HepG2 (cell line): ENCODE results near the gene SSPN. TPM values are rescaled to one million over a fixed set of nuclear protein-coding genes. Genes with fewer than 3 reads are reported as not detected.

Experiments
- ATAC-seq: fragments of 200-7000 bp; cut with Tn5 transposase; 3 replicates; pipeline ENCODE4 v1.9.1; 2020; ENCODE audit warnings: mild to moderate bottlenecking, moderate library complexity
- BruUV-seq: library from RNA; stranded (reverse); fragments of 400-500 nt; replicated peaks from 2 replicates; lab custom pipeline; 2021; lab: Mats Ljungman, UMichigan
- CTCF ChIA-PET: fragments of 300-600 bp; formaldehyde crosslinking; extraction: SDS; loops from one replicate; lab custom pipeline; 2021; ENCODE audit warnings: low total read pairs, inconsistent platforms, low intra/inter-chr PET ratio; lab: Yijun Ruan, JAX
- POLR2A ChIA-PET: fragments of 350-600 bp; sonication (Branson Sonifier 250); formaldehyde crosslinking; loops from one replicate; lab custom pipeline; 2020; ENCODE audit warnings: antibody characterized with exemption, inconsistent platforms; lab: Yijun Ruan, JAX
- DNase-seq: peaks from one replicate; pipeline ENCODE4 v3.0.0-alpha.2; 2015; ENCODE audit warnings: low spot score
- FAIRE-seq: peaks from 3 replicates; lab custom pipeline; 2011; peaks lifted over from hg19 to GRCh38; lab: Jason Lieb, UNC
- H2AFZ ChIP-seq: one replicate; pipeline ENCODE4 v1.6.1; 2011; ENCODE audit warnings: low read length, inconsistent platforms
- H3K27ac ChIP-seq: fragments of 300-600 bp; 3 replicates; pipeline ENCODE4 v1.8.0; 2011; ENCODE audit warnings: mixed run types, mild to moderate bottlenecking, mixed read lengths, low read length, inconsistent platforms; ENCODE audit not compliant: insufficient read depth; ENCODE audit errors: extremely low read length
- H3K27me3 ChIP-seq, 2 experiments: fragments of 200-600 bp in 1 of 2; 2 replicates in 1 of 2; 3 replicates in 1 of 2; pipeline versions ENCODE4 v1.6.0 to v1.8.0; 2011; ENCODE audit warnings: low read length in 2 of 2, mild to moderate bottlenecking in 2 of 2, moderate library complexity in 2 of 2, inconsistent platforms in 1 of 2; ENCODE audit not compliant: insufficient read depth in 2 of 2, control insufficient read depth in 1 of 2
- H3K36me3 ChIP-seq, 2 experiments: fragments of 200-600 bp in 1 of 2; replicated peaks in 1 of 2; 2 replicates in 1 of 2; 3 replicates in 1 of 2; pipeline versions ENCODE4 v1.5.1 to v1.8.0; 2011; ENCODE audit warnings: low read length in 2 of 2, inconsistent platforms in 1 of 2; ENCODE audit not compliant: insufficient read depth in 2 of 2, control insufficient read depth in 1 of 2
- H3K4me1 ChIP-seq: 2 replicates; pipeline ENCODE4 v1.5.1; 2012; ENCODE audit warnings: low read length, inconsistent platforms; ENCODE audit not compliant: insufficient read depth
- H3K4me2 ChIP-seq: 2 replicates; pipeline ENCODE4 v1.6.0; 2011; ENCODE audit warnings: low read depth, low read length, inconsistent platforms
- H3K4me3 ChIP-seq, 3 experiments: fragments of 200-600 bp in 1 of 3; sonication (generic), shearing (Covaris generic) in 1 of 3; replicated peaks in 1 of 3; 2 replicates each; pipeline ENCODE4 v1.5.1; 2011 to 2016; ENCODE audit warnings: low read length in 3 of 3, inconsistent platforms in 2 of 3, low read depth in 2 of 3, mild to moderate bottlenecking in 2 of 3, control low read depth in 1 of 3, mixed read lengths in 1 of 3; ENCODE audit not compliant: insufficient read depth in 1 of 3
- H3K79me2 ChIP-seq: one replicate; pipeline ENCODE4 v1.6.1; 2011; ENCODE audit warnings: low read length, inconsistent platforms; ENCODE audit not compliant: insufficient read depth
- H3K9ac ChIP-seq: 2 replicates; pipeline ENCODE4 v1.6.0; 2011; ENCODE audit warnings: mild to moderate bottlenecking, low read depth, low read length, inconsistent platforms; ENCODE audit not compliant: insufficient read depth
- H3K9me3 ChIP-seq: 2 replicates; pipeline ENCODE4 v1.5.1; 2012; ENCODE audit warnings: mild to moderate bottlenecking, low read length
- H4K20me1 ChIP-seq: 2 replicates; pipeline ENCODE4 v1.6.0; 2011; ENCODE audit warnings: inconsistent platforms, mild to moderate bottlenecking, low read length, moderate library complexity; ENCODE audit not compliant: insufficient read depth
- BCL6 ChIP-seq: IDR thresholded peaks from 2 replicates; pipeline ENCODE4 v1.6.1; 2016; ENCODE audit warnings: missing genetic modification reagents, missing compliant biosample characterization
- BCLAF1 ChIP-seq: fragments of 450-650 bp; IDR thresholded peaks from 2 replicates; pipeline ENCODE4 v1.6.1; 2017; ENCODE audit warnings: mild to moderate bottlenecking
- BORCS8-MEF2B ChIP-seq: sonication (generic); formaldehyde crosslinking; IDR thresholded peaks from 2 replicates; pipeline ENCODE4 v1.8.0; 2022; ENCODE audit warnings: mild to moderate bottlenecking, missing genetic modification reagents
- DDIT3 ChIP-seq: sonication (generic); formaldehyde crosslinking; IDR thresholded peaks from 2 replicates; pipeline ENCODE4 v1.4.0; 2020; ENCODE audit warnings: mild to moderate bottlenecking, missing genetic modification reagents
- E2F2 ChIP-seq: sonication (generic); formaldehyde crosslinking; IDR thresholded peaks from 2 replicates; pipeline ENCODE4 v1.4.0; 2020; ENCODE audit warnings: missing genetic modification reagents, borderline replicate concordance
- FOXA3 ChIP-seq: IDR thresholded peaks from 2 replicates; pipeline ENCODE4 v1.6.1; 2016; ENCODE audit warnings: missing genetic modification reagents, missing compliant biosample characterization
- FOXC1 ChIP-seq: sonication (generic); formaldehyde crosslinking; IDR thresholded peaks from 2 replicates; pipeline ENCODE4 v1.8.0; 2022; ENCODE audit warnings: mild to moderate bottlenecking, missing genetic modification reagents, borderline replicate concordance
- HMGA1 ChIP-seq: sonication (generic); formaldehyde crosslinking; conservative IDR thresholded peaks from 2 replicates; pipeline ENCODE4 v1.4.0; 2020; ENCODE audit warnings: missing genetic modification reagents
- HNRNPK ChIP-seq: fragments of 200-400 bp; formaldehyde crosslinking; IDR thresholded peaks from 2 replicates; pipeline ENCODE4 v1.6.1; 2018; ENCODE audit warnings: low read length, low read depth, moderate library complexity, mild to moderate bottlenecking; ENCODE audit not compliant: poor library complexity, severe bottlenecking
- HOXA5 ChIP-seq: sonication (generic); formaldehyde crosslinking; IDR thresholded peaks from 2 replicates; pipeline ENCODE4 v1.4.0; 2020; ENCODE audit warnings: missing genetic modification reagents
- HOXA7 ChIP-seq: sonication (generic); formaldehyde crosslinking; IDR thresholded peaks from 2 replicates; pipeline ENCODE4 v1.8.1; 2022; ENCODE audit warnings: mild to moderate bottlenecking, missing genetic modification reagents, moderate library complexity
- KLF16 ChIP-seq, 2 experiments: sonication (generic) in 1 of 2; formaldehyde crosslinking in 1 of 2; IDR thresholded peaks; 2 replicates each; pipeline versions ENCODE4 v1.6.1 to v1.8.0; 2016 to 2023; ENCODE audit warnings: missing genetic modification reagents in 2 of 2, missing compliant biosample characterization in 1 of 2
- PCBP1 ChIP-seq: fragments of 200-400 bp; formaldehyde crosslinking; IDR thresholded peaks from 2 replicates; pipeline ENCODE4 v1.6.1; 2017; ENCODE audit warnings: mild to moderate bottlenecking, low read depth, low read length, borderline replicate concordance
- SMARCE1 ChIP-seq: fragments of 450-650 bp; IDR thresholded peaks from 2 replicates; pipeline ENCODE4 v1.6.1; 2017; ENCODE audit warnings: borderline replicate concordance
- TCF7 ChIP-seq: sonication (generic); IDR thresholded peaks from 2 replicates; pipeline ENCODE4 v1.6.1; 2016; ENCODE audit warnings: antibody characterized with exemption, low read depth
- ZNF205 ChIP-seq: IDR thresholded peaks from 2 replicates; pipeline ENCODE4 v1.6.1; 2018; ENCODE audit warnings: missing biosample characterization, missing genetic modification reagents
- WGBS: methylation state at CpG from one replicate; pipeline ENCODE4 v1.1.6; 2017; ENCODE audit warnings: low lambda C conversion rate; 5-methylcytosine and 5-hydroxymethylcytosine counted together
- in situ Hi-C: cut with HindIII; loops from 2 replicates; pipeline ENCODE4 v1.10.0; 2017; ENCODE audit warnings: low pct_unique_long_range_greater_than_20kb; ENCODE audit not compliant: extremely low pct_ligation_motif_present
- intact Hi-C: fragments of 100-400 bp; cut with micrococcal nuclease; formaldehyde crosslinking; loops from one replicate; pipeline ENCODE4 v1.10.0; 2022; ENCODE audit not compliant: unreplicated experiment
- polyA plus RNA-seq, 8 experiments: library from polyadenylated mRNA; depleted of rRNA in 3 of 8; stranded (reverse) in 7 of 8; unstranded in 1 of 8; fragments of >200 nt; fragmentation: Illumina TruSeq in 4 of 8; extraction: Trizol in 4 of 8; gene quantifications; 2 replicates each; pipeline versions ENCODE4 v1.2.1 to v1.2.3, GENCODE V29; 2011 to 2016; ENCODE audit warnings: low read depth in 4 of 8, missing spikeins in 1 of 8, mixed read lengths in 1 of 8; ENCODE audit not compliant: insufficient read depth in 1 of 8
- total RNA-seq, 5 experiments: library from RNA; depleted of rRNA; stranded (reverse); fragments of >200 nt; fragmentation: Illumina TruSeq; extraction: Trizol; gene quantifications; 2 replicates each; pipeline ENCODE4 v1.2.3, GENCODE V29; 2016; ENCODE audit warnings: low read depth in 1 of 5
- TF ChIP-seq, protein P1 (sequence below): sonication (generic); formaldehyde crosslinking; IDR thresholded peaks from 2 replicates; pipeline ENCODE4 v1.5.1; 2020; ENCODE audit warnings: missing genetic modification reagents, mild to moderate bottlenecking, borderline replicate concordance
- TF ChIP-seq, protein P2 (sequence below): sonication (generic); formaldehyde crosslinking; IDR thresholded peaks from 2 replicates; pipeline ENCODE4 v1.8.1; 2022; ENCODE audit warnings: mild to moderate bottlenecking, missing genetic modification reagents
- TF ChIP-seq, protein P3 (sequence below): IDR thresholded peaks from 2 replicates; pipeline ENCODE4 v1.6.1; 2012; ENCODE audit warnings: inconsistent platforms

Gene SSPN
- total and polyA plus RNA-seq, 2 of the 13 experiments (the other 11 are each of a cell fraction or from before 2014, with no cell fraction given) = not detected

DNA sequence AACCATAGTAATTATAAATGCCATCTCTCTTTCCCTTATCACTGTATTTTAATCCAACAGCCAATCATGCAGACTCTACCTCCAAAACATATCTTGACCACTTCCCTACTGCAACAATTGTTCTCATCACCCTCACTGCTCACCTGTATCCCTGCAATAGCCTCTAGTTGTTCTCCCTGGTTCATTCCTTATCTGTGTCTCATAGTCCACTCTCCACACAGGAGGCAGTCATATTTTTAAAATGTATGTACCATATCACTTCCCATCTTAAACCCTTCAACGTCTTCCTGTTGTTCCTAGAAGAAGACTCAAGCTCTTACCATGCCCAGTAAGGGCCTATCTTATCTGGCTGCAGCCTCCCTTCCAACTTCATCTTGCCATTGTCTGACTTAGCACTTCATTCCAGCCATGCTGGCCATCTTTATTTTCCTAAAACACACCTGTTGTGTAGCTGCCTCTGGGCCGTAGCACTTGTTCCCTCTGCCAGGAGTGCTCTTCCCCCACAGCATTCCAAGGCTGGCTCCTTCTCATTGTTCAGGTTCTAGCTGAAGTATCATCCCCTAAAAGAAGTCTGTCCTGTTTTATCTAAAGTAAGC is 42.8 kb upstream of the SSPN start:
- intact Hi-C loops (no loop called here), in situ Hi-C loops (no loop called here)
- ChIA-PET POLR2A (interaction anchor here (0.9 kb wide), 1 partner anchor 30 kb away, joined by 3 read pairs; no protein-coding TSS in a partner anchor), CTCF (no interaction called here)
- DNase-seq (no peak), ATAC-seq (no peak), FAIRE-seq (no peak)
- peaks cover 16% of the 10 kb centered on the region for H3K4me1 ChIP-seq
- no peak overlapping the region for H3K4me3 ChIP-seq
- no peak overlapping the region for H3K4me2 ChIP-seq
- no peaks in the 10 kb centered on the region for H3K9me3 ChIP-seq
- no peak for TF ChIP-seq E2F2 (CRISPR knock-in tag)
- no peak for TF ChIP-seq HOXA5
- TF ChIP-seq DDIT3 (CRISPR knock-in tag) = no peak
- no peak for TF ChIP-seq KLF16 (CRISPR knock-in tag; IDR thresholded peaks at IDR 0.05)
- TF ChIP-seq FOXA3 (CRISPR knock-in tag) = no peak
- no peak for TF ChIP-seq ZNF205 (CRISPR knock-in tag)
- TF ChIP-seq BORCS8-MEF2B = no peak
- no peak for TF ChIP-seq PCBP1
- no peak for TF ChIP-seq BCL6 (CRISPR knock-in tag)
- no peak for TF ChIP-seq HNRNPK
- TF ChIP-seq, protein P1, sequence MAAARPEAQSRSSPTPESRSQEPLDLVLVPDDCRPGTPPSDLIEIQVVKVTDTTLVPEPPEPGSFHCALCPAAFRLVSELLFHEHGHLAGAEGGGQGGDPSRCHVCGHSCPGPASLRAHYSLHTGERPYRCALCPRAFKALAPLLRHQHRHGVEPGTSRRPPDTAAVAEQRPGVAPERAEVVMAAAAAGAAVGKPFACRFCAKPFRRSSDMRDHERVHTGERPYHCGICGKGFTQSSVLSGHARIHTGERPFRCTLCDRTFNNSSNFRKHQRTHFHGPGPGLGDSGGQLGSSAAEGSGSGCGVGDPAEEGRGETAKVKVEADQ (CRISPR knock-in tag) = no peak
- no peak for TF ChIP-seq HMGA1 (CRISPR knock-in tag)
- TF ChIP-seq TCF7 = no peak
- TF ChIP-seq HOXA7 = no peak
- no peak for TF ChIP-seq BCLAF1
- TF ChIP-seq, protein P2, sequence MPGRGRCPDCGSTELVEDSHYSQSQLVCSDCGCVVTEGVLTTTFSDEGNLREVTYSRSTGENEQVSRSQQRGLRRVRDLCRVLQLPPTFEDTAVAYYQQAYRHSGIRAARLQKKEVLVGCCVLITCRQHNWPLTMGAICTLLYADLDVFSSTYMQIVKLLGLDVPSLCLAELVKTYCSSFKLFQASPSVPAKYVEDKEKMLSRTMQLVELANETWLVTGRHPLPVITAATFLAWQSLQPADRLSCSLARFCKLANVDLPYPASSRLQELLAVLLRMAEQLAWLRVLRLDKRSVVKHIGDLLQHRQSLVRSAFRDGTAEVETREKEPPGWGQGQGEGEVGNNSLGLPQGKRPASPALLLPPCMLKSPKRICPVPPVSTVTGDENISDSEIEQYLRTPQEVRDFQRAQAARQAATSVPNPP (CRISPR knock-in tag) = no peak
- no peak for TF ChIP-seq FOXC1
- no peak for TF ChIP-seq SMARCE1
- TF ChIP-seq, protein P3, sequence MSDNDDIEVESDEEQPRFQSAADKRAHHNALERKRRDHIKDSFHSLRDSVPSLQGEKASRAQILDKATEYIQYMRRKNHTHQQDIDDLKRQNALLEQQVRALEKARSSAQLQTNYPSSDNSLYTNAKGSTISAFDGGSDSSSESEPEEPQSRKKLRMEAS = no peak
- H2AFZ ChIP-seq = no peak overlapping the region
- BruUV-seq = no TSS peak
- no peaks in the 10 kb centered on the region for H3K27me3 ChIP-seq
- H3K27ac ChIP-seq = no peak overlapping the region
- no peaks in the 10 kb centered on the region for H4K20me1 ChIP-seq
- H3K36me3 ChIP-seq = no peaks in the 10 kb centered on the region
- no peaks in the 10 kb centered on the region for H3K79me2 ChIP-seq
- WGBS = 16% methylated on average over 2 of the region's 2 CpGs
- H3K9ac ChIP-seq = no peak overlapping the region
